ENCODE results near the gene SPECC1L.

The SPECC1L gene

DNA sequence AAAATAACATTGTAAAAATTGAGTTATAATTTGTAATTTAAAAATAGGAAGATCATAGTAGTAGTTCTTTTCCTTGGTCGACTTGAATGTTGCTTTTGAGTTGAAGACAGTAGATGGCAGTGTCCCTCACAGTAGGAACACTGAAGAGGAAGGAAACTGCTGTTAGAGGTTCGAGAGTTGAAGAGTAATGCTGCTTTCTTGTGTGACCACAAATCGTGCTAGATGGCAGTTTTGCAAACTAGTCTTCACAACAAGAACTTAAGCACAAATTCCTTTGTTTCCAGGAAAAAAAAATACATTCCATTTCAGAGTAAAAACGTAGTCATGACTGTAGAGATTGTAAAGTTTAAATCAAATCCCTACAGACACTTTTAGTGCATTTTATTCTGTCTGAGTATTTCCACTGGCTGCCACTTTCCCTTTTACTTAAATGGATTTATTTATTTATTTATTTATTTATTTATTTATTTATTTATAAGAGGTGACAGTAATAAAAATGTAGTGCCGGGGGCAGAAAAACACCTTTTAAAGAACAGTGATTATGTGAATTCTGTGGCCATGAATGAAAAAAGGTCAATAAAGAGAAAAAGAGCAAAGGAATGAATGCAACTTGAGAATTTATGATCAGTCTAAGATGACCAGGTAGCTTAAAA, 54.6 kb downstream of the SPECC1L start:
- DNase-seq (ENCODE audit: low read depth in 1 of 2, low spot score in 1 of 2) = peak; percentile 55 to 78
- Histone ChIP-seq H3K4me3 (replicated peaks; ENCODE audit: insufficient read depth, low read length) (no peak overlapping the region), H3K27ac (replicated peaks) (no peak overlapping the region), H3K27me3 (ENCODE audit: insufficient read depth, poor library complexity, severe bottlenecking) (no peaks in the 10 kb centered on the region)
- TF ChIP-seq, protein P1, sequence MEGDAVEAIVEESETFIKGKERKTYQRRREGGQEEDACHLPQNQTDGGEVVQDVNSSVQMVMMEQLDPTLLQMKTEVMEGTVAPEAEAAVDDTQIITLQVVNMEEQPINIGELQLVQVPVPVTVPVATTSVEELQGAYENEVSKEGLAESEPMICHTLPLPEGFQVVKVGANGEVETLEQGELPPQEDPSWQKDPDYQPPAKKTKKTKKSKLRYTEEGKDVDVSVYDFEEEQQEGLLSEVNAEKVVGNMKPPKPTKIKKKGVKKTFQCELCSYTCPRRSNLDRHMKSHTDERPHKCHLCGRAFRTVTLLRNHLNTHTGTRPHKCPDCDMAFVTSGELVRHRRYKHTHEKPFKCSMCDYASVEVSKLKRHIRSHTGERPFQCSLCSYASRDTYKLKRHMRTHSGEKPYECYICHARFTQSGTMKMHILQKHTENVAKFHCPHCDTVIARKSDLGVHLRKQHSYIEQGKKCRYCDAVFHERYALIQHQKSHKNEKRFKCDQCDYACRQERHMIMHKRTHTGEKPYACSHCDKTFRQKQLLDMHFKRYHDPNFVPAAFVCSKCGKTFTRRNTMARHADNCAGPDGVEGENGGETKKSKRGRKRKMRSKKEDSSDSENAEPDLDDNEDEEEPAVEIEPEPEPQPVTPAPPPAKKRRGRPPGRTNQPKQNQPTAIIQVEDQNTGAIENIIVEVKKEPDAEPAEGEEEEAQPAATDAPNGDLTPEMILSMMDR (IDR thresholded peaks at IDR 0.05; ENCODE audit: insufficient read depth, low read length) = peak; percentile 48
- TF ChIP-seq POLR2AphosphoS5 (IDR thresholded peaks at IDR 0.05; ENCODE audit: low read depth) (no peak), GABPA (IDR thresholded peaks at IDR 0.05; ENCODE audit: low read depth) (no peak), SPI1 (IDR thresholded peaks at IDR 0.05; ENCODE audit: borderline replicate concordance, low read depth) (no peak)
- TF ChIP-seq, protein P2, sequence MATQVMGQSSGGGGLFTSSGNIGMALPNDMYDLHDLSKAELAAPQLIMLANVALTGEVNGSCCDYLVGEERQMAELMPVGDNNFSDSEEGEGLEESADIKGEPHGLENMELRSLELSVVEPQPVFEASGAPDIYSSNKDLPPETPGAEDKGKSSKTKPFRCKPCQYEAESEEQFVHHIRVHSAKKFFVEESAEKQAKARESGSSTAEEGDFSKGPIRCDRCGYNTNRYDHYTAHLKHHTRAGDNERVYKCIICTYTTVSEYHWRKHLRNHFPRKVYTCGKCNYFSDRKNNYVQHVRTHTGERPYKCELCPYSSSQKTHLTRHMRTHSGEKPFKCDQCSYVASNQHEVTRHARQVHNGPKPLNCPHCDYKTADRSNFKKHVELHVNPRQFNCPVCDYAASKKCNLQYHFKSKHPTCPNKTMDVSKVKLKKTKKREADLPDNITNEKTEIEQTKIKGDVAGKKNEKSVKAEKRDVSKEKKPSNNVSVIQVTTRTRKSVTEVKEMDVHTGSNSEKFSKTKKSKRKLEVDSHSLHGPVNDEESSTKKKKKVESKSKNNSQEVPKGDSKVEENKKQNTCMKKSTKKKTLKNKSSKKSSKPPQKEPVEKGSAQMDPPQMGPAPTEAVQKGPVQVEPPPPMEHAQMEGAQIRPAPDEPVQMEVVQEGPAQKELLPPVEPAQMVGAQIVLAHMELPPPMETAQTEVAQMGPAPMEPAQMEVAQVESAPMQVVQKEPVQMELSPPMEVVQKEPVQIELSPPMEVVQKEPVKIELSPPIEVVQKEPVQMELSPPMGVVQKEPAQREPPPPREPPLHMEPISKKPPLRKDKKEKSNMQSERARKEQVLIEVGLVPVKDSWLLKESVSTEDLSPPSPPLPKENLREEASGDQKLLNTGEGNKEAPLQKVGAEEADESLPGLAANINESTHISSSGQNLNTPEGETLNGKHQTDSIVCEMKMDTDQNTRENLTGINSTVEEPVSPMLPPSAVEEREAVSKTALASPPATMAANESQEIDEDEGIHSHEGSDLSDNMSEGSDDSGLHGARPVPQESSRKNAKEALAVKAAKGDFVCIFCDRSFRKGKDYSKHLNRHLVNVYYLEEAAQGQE (IDR thresholded peaks at IDR 0.05; ENCODE audit: insufficient replicate concordance, low read depth) = no peak

DNA sequence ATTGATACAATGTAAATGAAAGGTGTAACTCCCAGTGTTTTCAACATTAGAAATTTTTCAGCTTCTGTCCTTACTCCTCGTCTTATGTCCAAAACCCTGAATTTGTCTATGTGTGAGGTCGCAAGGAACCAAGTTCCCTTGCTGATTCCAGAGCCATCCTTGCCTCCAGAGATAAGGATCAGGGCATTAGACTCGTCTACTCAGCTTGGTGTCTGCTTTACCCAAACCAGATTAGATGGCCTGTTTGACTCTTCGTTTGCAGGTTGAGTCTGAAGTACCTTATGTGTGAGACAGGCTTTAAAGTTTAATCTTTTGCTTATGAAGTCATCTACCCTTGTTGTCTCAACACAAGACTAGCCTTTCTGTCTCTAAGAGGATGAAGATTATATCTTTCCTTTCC, 55.6 kb downstream of the SPECC1L start:
- Histone ChIP-seq H3K27me3 (ENCODE audit: insufficient read depth, poor library complexity, severe bottlenecking) (no peaks in the 10 kb centered on the region), H3K27ac (replicated peaks) (no peak overlapping the region), H3K4me3 (replicated peaks; ENCODE audit: insufficient read depth, low read length) (no peak overlapping the region)
- TF ChIP-seq, protein P2 (IDR thresholded peaks at IDR 0.05; ENCODE audit: insufficient replicate concordance, low read depth) = no peak
- no peak for TF ChIP-seq SPI1 (IDR thresholded peaks at IDR 0.05; ENCODE audit: borderline replicate concordance, low read depth)
- DNase-seq (ENCODE audit: low read depth in 1 of 2, low spot score in 1 of 2) = no peak

DNA sequence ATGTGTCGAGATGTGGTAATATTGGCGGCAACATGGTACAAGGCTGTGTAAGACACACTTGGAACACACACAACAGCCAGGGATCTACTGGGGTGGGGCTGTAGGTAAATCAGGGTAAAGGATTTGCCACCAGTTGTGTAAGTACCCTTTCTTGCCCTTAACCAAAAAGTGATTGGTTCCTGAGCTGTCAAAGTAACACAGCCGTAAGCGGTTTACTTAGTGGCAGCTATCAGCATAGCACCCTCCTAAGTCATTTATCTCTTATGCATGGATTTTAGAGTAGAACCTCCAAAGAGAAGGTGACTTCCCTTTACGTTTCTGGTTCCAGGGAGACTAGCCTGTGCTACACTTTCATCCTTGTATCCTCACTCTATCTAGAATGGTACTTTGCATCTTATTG, 57.2 kb downstream of the SPECC1L start:
- Histone ChIP-seq H3K27me3 (ENCODE audit: insufficient read depth, poor library complexity, severe bottlenecking) (no peaks in the 10 kb centered on the region), H3K27ac (replicated peaks) (no peak overlapping the region), H3K4me3 (replicated peaks; ENCODE audit: insufficient read depth, low read length) (no peak overlapping the region)
- TF ChIP-seq SPI1 (IDR thresholded peaks at IDR 0.05; ENCODE audit: borderline replicate concordance, low read depth) = no peak
- DNase-seq (ENCODE audit: low read depth in 1 of 2, low spot score in 1 of 2) = no peak

DNA sequence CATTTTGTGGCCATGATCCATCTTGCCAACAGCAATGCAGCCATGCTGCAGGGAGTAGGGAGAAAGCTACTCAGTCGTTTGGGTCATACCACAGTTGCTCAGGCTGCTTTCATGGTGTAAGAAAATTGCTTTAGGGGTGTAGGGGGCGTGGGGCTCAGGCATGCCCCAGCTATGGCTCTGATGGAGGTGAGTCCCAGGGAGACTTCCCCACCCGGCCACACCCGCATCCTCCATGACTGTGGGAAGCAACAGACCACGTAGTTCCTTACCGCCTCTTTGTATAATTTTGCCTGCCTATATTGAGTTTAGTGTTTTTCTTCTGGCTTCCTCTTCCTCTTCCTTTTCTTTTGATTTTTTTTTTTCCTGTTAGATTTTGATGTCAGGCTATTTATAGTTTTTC, 58.8 kb downstream of the SPECC1L start:
- DNase-seq (ENCODE audit: low read depth in 1 of 2, low spot score in 1 of 2) = no peak
- no peaks in the 10 kb centered on the region for H3K27me3 ChIP-seq (ENCODE audit: insufficient read depth, poor library complexity, severe bottlenecking)
- no peak overlapping the region for H3K4me3 ChIP-seq (replicated peaks; ENCODE audit: insufficient read depth, low read length)
- TF ChIP-seq, protein P2 (IDR thresholded peaks at IDR 0.05; ENCODE audit: insufficient replicate concordance, low read depth) = no peak
- TF ChIP-seq, protein P1 (IDR thresholded peaks at IDR 0.05; ENCODE audit: insufficient read depth, low read length) = no peak
- TF ChIP-seq POLR2AphosphoS5 (IDR thresholded peaks at IDR 0.05; ENCODE audit: low read depth) (no peak), SPI1 (IDR thresholded peaks at IDR 0.05; ENCODE audit: borderline replicate concordance, low read depth) (no peak), GABPA (IDR thresholded peaks at IDR 0.05; ENCODE audit: low read depth) (no peak)
- H3K27ac ChIP-seq (replicated peaks) = no peak overlapping the region
